SK-N-DZ (cell line): ENCODE data around the gene FAM216B. TPM values are rescaled to one million over a fixed set of nuclear protein-coding genes. Genes with fewer than 3 reads are reported as not detected.
"Not testable (repeated sequence)": the region's sequence is repeated elsewhere in the genome, so short reads cannot be mapped to it uniquely, and the experiment has no call there.

Source experiments
- DNase-seq: peaks from one replicate; pipeline ENCODE4 v3.0.0-alpha.2; 2015; ENCODE audit warnings: low spot score
- polyA plus RNA-seq, 2 experiments: library from polyadenylated mRNA; depleted of rRNA; stranded (reverse); fragments of >200 nt; gene quantifications; 2 replicates each; pipeline ENCODE4 v1.2.3, GENCODE V29; 2014

FAM216B gene
- not detected in 2 replicates for polyA plus RNA-seq (2014; cell fraction: cytosol; rRNA removed)
- not detected in 2 replicates for polyA plus RNA-seq (2014; cell fraction: nucleus; rRNA removed)

GRCh38 chr13:42781352-42781751 lies at the start of gene FAM216B:
TSS of gene FAM216B (plus strand) at chr13:42781584. CDS start at chr13:42784068, 2,484 bp downstream.
- DNase-seq = no peak

- no peak for DNase-seq
Measured at GRCh38 chr13:42732073-42732472, 49.3 kb upstream of the FAM216B start.

GRCh38 chr13:42733046-42733445 lies 48.3 kb upstream of the FAM216B start:
- DNase-seq = no peak

- DNase-seq = no peak
Measured at GRCh38 chr13:42735010-42735409, 46.4 kb upstream of the FAM216B start.

- no peak for DNase-seq
Measured at GRCh38 chr13:42740753-42741152, 40.6 kb upstream of the FAM216B start.

- DNase-seq = no peak
Measured at GRCh38 chr13:42741914-42742313, 39.5 kb upstream of the FAM216B start.

- DNase-seq = no peak
Measured at GRCh38 chr13:42745655-42746054, 35.7 kb upstream of the FAM216B start.

GRCh38 chr13:42746866-42747265 lies 34.5 kb upstream of the FAM216B start:
- no peak for DNase-seq

GRCh38 chr13:42747399-42747873 lies 33.9 kb upstream of the FAM216B start:
- no peak for DNase-seq

- DNase-seq = no peak
Measured at GRCh38 chr13:42750794-42751193, 30.6 kb upstream of the FAM216B start.

GRCh38 chr13:42751693-42752092 lies 29.7 kb upstream of the FAM216B start:
- DNase-seq = no peak

GRCh38 chr13:42752731-42753130 lies 28.7 kb upstream of the FAM216B start:
- DNase-seq = no peak

GRCh38 chr13:42753697-42754096 lies 27.7 kb upstream of the FAM216B start:
- peak; percentile 14 for DNase-seq

- DNase-seq = no peak
Measured at GRCh38 chr13:42754801-42755510, 26.4 kb upstream of the FAM216B start.

GRCh38 chr13:42757678-42758420 lies 23.5 kb upstream of the FAM216B start:
- no peak for DNase-seq

GRCh38 chr13:42758515-42758914 lies 22.9 kb upstream of the FAM216B start:
- DNase-seq = no peak

- DNase-seq = no peak
Measured at GRCh38 chr13:42760951-42761350, 20.4 kb upstream of the FAM216B start.

GRCh38 chr13:42762251-42762650 lies 19.1 kb upstream of the FAM216B start:
- DNase-seq = no peak

- no peak for DNase-seq
Measured at GRCh38 chr13:42762917-42763316, 18.5 kb upstream of the FAM216B start.

- no peak for DNase-seq
Measured at GRCh38 chr13:42766016-42766415, 15.4 kb upstream of the FAM216B start.

GRCh38 chr13:42769650-42770049 lies 11.7 kb upstream of the FAM216B start:
- DNase-seq = no peak

GRCh38 chr13:42776558-42776957 lies 4.8 kb upstream of the FAM216B start:
- DNase-seq = not testable (repeated sequence)

GRCh38 chr13:42777467-42777866 lies 3.9 kb upstream of the FAM216B start:
- no peak for DNase-seq
